Activated naive CD4-positive, alpha-beta T cell treated with anti-CD3 and anti-CD28 coated beads, Interleukin-2, amount 10 ng/mL, durations not matched to agents 7 days and 5 days (primary cell): ENCODE results near the gene NAV2.

Experiments
- CTCF ChIA-PET: fragments of 350-600 bp; sonication (Branson Sonifier 250); formaldehyde crosslinking; loops from one replicate; lab custom pipeline; 2021; ENCODE audit warnings: antibody characterized with exemption; lab: Charles Lee
- DNase-seq: peaks from one replicate; pipeline ENCODE4 v3.0.0-alpha.2; 2020
- H3K27ac Mint-ChIP-seq: one replicate; pipeline ENCODE4 v1.8.0; 2021; ENCODE audit warnings: mild to moderate bottlenecking, moderate library complexity, mixed read lengths
- H3K27me3 Mint-ChIP-seq: one replicate; pipeline ENCODE4 v1.8.0; 2021; ENCODE audit warnings: mild to moderate bottlenecking, mixed read lengths
- H3K36me3 Mint-ChIP-seq: one replicate; pipeline ENCODE4 v1.8.0; 2021; ENCODE audit warnings: mixed read lengths
- H3K4me1 Mint-ChIP-seq: one replicate; pipeline ENCODE4 v1.8.0; 2021; ENCODE audit warnings: mixed read lengths
- H3K4me3 Mint-ChIP-seq: one replicate; pipeline ENCODE4 v1.8.0; 2021; ENCODE audit warnings: mild to moderate bottlenecking, moderate library complexity, mixed read lengths
- H3K9me3 Mint-ChIP-seq: one replicate; pipeline ENCODE4 v1.8.0; 2021; ENCODE audit warnings: mixed read lengths

Gene NAV2

GRCh38 chr11:19679952-19680828 is 32.4 kb upstream of the NAV2 start:
- DNase-seq: no peak

GRCh38 chr11:19680829-19681368 is 31.7 kb upstream of the NAV2 start:
- Mint-ChIP-seq H3K9me3 (no peaks in the 10 kb centered on the region), H3K36me3 (no peaks in the 10 kb centered on the region), H3K4me1 (no peaks in the 10 kb centered on the region), H3K27ac (no peak overlapping the region), H3K27me3 (peaks cover 14% of the 10 kb centered on the region), H3K4me3 (no peak overlapping the region)
- DNase-seq: no peak
- CTCF ChIA-PET: no interaction called here

More at GRCh38 chr11:19679952-19680828, 32.4 kb upstream of the NAV2 start:
- Mint-ChIP-seq H3K27ac (no peak overlapping the region), H3K36me3 (no peaks in the 10 kb centered on the region), H3K9me3 (no peaks in the 10 kb centered on the region), H3K4me3 (no peak overlapping the region), H3K27me3 (peaks cover 11% of the 10 kb centered on the region), H3K4me1 (peaks cover under 1% of the 10 kb centered on the region)
- CTCF ChIA-PET: no interaction called here

GRCh38 chr11:19683141-19683805 is 29.4 kb upstream of the NAV2 start:
- Mint-ChIP-seq H3K9me3 (no peaks in the 10 kb centered on the region), H3K27ac (no peak overlapping the region), H3K4me3 (no peak overlapping the region), H3K36me3 (no peaks in the 10 kb centered on the region), H3K27me3 (peaks cover 17% of the 10 kb centered on the region), H3K4me1 (no peaks in the 10 kb centered on the region)
- CTCF ChIA-PET: no interaction called here
- DNase-seq: no peak

GRCh38 chr11:19683862-19684491 is 28.7 kb upstream of the NAV2 start:
- no peak for DNase-seq
- Mint-ChIP-seq H3K4me1 (no peaks in the 10 kb centered on the region), H3K36me3 (no peaks in the 10 kb centered on the region), H3K9me3 (no peaks in the 10 kb centered on the region), H3K27me3 (peaks cover 13% of the 10 kb centered on the region), H3K27ac (no peak overlapping the region), H3K4me3 (no peak overlapping the region)
- CTCF ChIA-PET: no interaction called here

- no peaks in the 10 kb centered on the region for H3K9me3 Mint-ChIP-seq
- H3K27me3 Mint-ChIP-seq: peaks cover 17% of the 10 kb centered on the region
- H3K27ac Mint-ChIP-seq: no peak overlapping the region
- CTCF ChIA-PET: no interaction called here
- H3K4me3 Mint-ChIP-seq: no peak overlapping the region
- no peaks in the 10 kb centered on the region for H3K36me3 Mint-ChIP-seq
- no peaks in the 10 kb centered on the region for H3K4me1 Mint-ChIP-seq
- DNase-seq: no peak
Measured at GRCh38 chr11:19686234-19686633, 26.4 kb upstream of the NAV2 start.

- no peak for DNase-seq
- H3K4me1 Mint-ChIP-seq: no peaks in the 10 kb centered on the region
- no peak overlapping the region for H3K4me3 Mint-ChIP-seq
- no peaks in the 10 kb centered on the region for H3K9me3 Mint-ChIP-seq
- peaks cover 17% of the 10 kb centered on the region for H3K27me3 Mint-ChIP-seq
- H3K36me3 Mint-ChIP-seq: no peaks in the 10 kb centered on the region
- H3K27ac Mint-ChIP-seq: no peak overlapping the region
- CTCF ChIA-PET: no interaction called here
Measured at GRCh38 chr11:19687392-19687791, 25.2 kb upstream of the NAV2 start.

- H3K36me3 Mint-ChIP-seq: no peaks in the 10 kb centered on the region
- DNase-seq: no peak
- H3K27ac Mint-ChIP-seq: no peak overlapping the region
- H3K9me3 Mint-ChIP-seq: no peaks in the 10 kb centered on the region
- H3K4me1 Mint-ChIP-seq: no peaks in the 10 kb centered on the region
- H3K4me3 Mint-ChIP-seq: no peak overlapping the region
- peaks cover 15% of the 10 kb centered on the region for H3K27me3 Mint-ChIP-seq
- CTCF ChIA-PET: no interaction called here
Measured at GRCh38 chr11:19689281-19690000, 23.2 kb upstream of the NAV2 start.

GRCh38 chr11:19690885-19691284 is 21.8 kb upstream of the NAV2 start:
- no peaks in the 10 kb centered on the region for H3K4me1 Mint-ChIP-seq
- DNase-seq: no peak
- no peak overlapping the region for H3K27ac Mint-ChIP-seq
- CTCF ChIA-PET: interaction anchor here (0.6 kb wide), 1 partner anchor 21 kb away, joined by 3 read pairs; no protein-coding TSS in a partner anchor
- H3K9me3 Mint-ChIP-seq: no peaks in the 10 kb centered on the region
- H3K36me3 Mint-ChIP-seq: no peaks in the 10 kb centered on the region
- H3K4me3 Mint-ChIP-seq: no peak overlapping the region
- H3K27me3 Mint-ChIP-seq: peaks cover 15% of the 10 kb centered on the region

GRCh38 chr11:19691815-19692500 is 20.7 kb upstream of the NAV2 start:
- Mint-ChIP-seq H3K36me3 (no peaks in the 10 kb centered on the region), H3K4me3 (no peak overlapping the region), H3K27me3 (peaks cover 11% of the 10 kb centered on the region), H3K27ac (no peak overlapping the region), H3K4me1 (no peaks in the 10 kb centered on the region), H3K9me3 (no peaks in the 10 kb centered on the region)
- CTCF ChIA-PET: no interaction called here
- DNase-seq: no peak

- H3K36me3 Mint-ChIP-seq: no peaks in the 10 kb centered on the region
- no peaks in the 10 kb centered on the region for H3K4me1 Mint-ChIP-seq
- no peak overlapping the region for H3K4me3 Mint-ChIP-seq
- CTCF ChIA-PET: no interaction called here
- no peak for DNase-seq
- no peak overlapping the region for H3K27ac Mint-ChIP-seq
- no peaks in the 10 kb centered on the region for H3K9me3 Mint-ChIP-seq
- H3K27me3 Mint-ChIP-seq: peaks cover 20% of the 10 kb centered on the region
Measured at GRCh38 chr11:19693146-19693545, 19.5 kb upstream of the NAV2 start.

- CTCF ChIA-PET: no interaction called here
- Mint-ChIP-seq H3K27ac (no peak overlapping the region), H3K4me3 (no peak overlapping the region), H3K4me1 (no peaks in the 10 kb centered on the region), H3K36me3 (no peaks in the 10 kb centered on the region), H3K27me3 (peaks cover 25% of the 10 kb centered on the region), H3K9me3 (no peaks in the 10 kb centered on the region)
- DNase-seq: no peak
Measured at GRCh38 chr11:19694796-19695345, 17.8 kb upstream of the NAV2 start.

- no peak for DNase-seq
- peaks cover 32% of the 10 kb centered on the region for H3K27me3 Mint-ChIP-seq
- no peak overlapping the region for H3K4me3 Mint-ChIP-seq
- H3K4me1 Mint-ChIP-seq: no peaks in the 10 kb centered on the region
- no peaks in the 10 kb centered on the region for H3K9me3 Mint-ChIP-seq
- CTCF ChIA-PET: interaction anchor here (0.7 kb wide), 1 partner anchor 316 kb away, joined by 3 read pairs; no protein-coding TSS in a partner anchor
- H3K36me3 Mint-ChIP-seq: no peaks in the 10 kb centered on the region
- no peak overlapping the region for H3K27ac Mint-ChIP-seq
Measured at GRCh38 chr11:19696073-19696472, 16.6 kb upstream of the NAV2 start.

GRCh38 chr11:19696904-19697303 is 15.7 kb upstream of the NAV2 start:
- H3K4me1 Mint-ChIP-seq: no peaks in the 10 kb centered on the region
- H3K27ac Mint-ChIP-seq: no peak overlapping the region
- DNase-seq: no peak
- no peaks in the 10 kb centered on the region for H3K36me3 Mint-ChIP-seq
- H3K27me3 Mint-ChIP-seq: peaks cover 37% of the 10 kb centered on the region
- H3K9me3 Mint-ChIP-seq: no peaks in the 10 kb centered on the region
- CTCF ChIA-PET: no interaction called here
- no peak overlapping the region for H3K4me3 Mint-ChIP-seq
